Measurements from ENCODE around the gene CERS1. TPM values are rescaled to one million over a fixed set of nuclear protein-coding genes. Genes with fewer than 3 reads are reported as not detected.

Gene CERS1
- total RNA-seq, 2 donors from 2014 or later, result 0.79 to 1.6 TPM

- no peaks in the 10 kb centered on the region for H3K27me3 ChIP-seq
- TF ChIP-seq CTCF (IDR thresholded peaks at IDR 0.05), result no peak
- H3K27ac ChIP-seq, result no peak overlapping the region
- no peaks in the 10 kb centered on the region for H3K36me3 ChIP-seq
- H3K4me3 ChIP-seq, result no peak overlapping the region
- no peaks in the 10 kb centered on the region for H3K9me3 ChIP-seq
- no peaks in the 10 kb centered on the region for H3K4me1 ChIP-seq
- no peak for DNase-seq (ENCODE audit: low spot score)
These were observed 16.9 kb downstream of the CERS1 start for GRCh38 chr19:18878858-18879578.

GRCh38 chr19:18878058-18878797 lies 17.7 kb downstream of the CERS1 start:
- Histone ChIP-seq H3K9me3 (no peaks in the 10 kb centered on the region), H3K36me3 (no peaks in the 10 kb centered on the region), H3K4me1 (no peaks in the 10 kb centered on the region), H3K4me3 (no peak overlapping the region), H3K27me3 (no peaks in the 10 kb centered on the region), H3K27ac (no peak overlapping the region)
- DNase-seq (ENCODE audit: low spot score), result no peak
- no peak for TF ChIP-seq CTCF (IDR thresholded peaks at IDR 0.05)

- no peaks in the 10 kb centered on the region for H3K4me1 ChIP-seq
- H3K36me3 ChIP-seq, result no peaks in the 10 kb centered on the region
- H3K27me3 ChIP-seq, result no peaks in the 10 kb centered on the region
- H3K27ac ChIP-seq, result no peak overlapping the region
- no peaks in the 10 kb centered on the region for H3K9me3 ChIP-seq
- no peak for DNase-seq (ENCODE audit: low spot score)
- no peak overlapping the region for H3K4me3 ChIP-seq
- TF ChIP-seq CTCF (IDR thresholded peaks at IDR 0.05), result no peak
These were observed 19.1 kb downstream of the CERS1 start for GRCh38 chr19:18876865-18877264.

- DNase-seq (ENCODE audit: low spot score), result no peak
- no peak overlapping the region for H3K4me3 ChIP-seq
- no peak for TF ChIP-seq CTCF (IDR thresholded peaks at IDR 0.05)
- H3K9me3 ChIP-seq, result no peaks in the 10 kb centered on the region
- no peaks in the 10 kb centered on the region for H3K4me1 ChIP-seq
- H3K27me3 ChIP-seq, result no peaks in the 10 kb centered on the region
- H3K27ac ChIP-seq, result no peak overlapping the region
- H3K36me3 ChIP-seq, result no peaks in the 10 kb centered on the region
These were observed 20.2 kb downstream of the CERS1 start for GRCh38 chr19:18875726-18876125.

- Histone ChIP-seq H3K4me3 (no peak overlapping the region), H3K9me3 (no peaks in the 10 kb centered on the region), H3K4me1 (peaks cover 0 to 17% of the 10 kb centered on the region in 2 donors), H3K36me3 (peaks cover 15% of the 10 kb centered on the region), H3K27me3 (no peaks in the 10 kb centered on the region), H3K27ac (no peak overlapping the region)
- no peak for DNase-seq (ENCODE audit: low spot score)
- TF ChIP-seq CTCF (IDR thresholded peaks at IDR 0.05), result no peak
These were observed 24.4 kb downstream of the CERS1 start for GRCh38 chr19:18871543-18871942.
